Measurements from ENCODE around the gene TNFRSF19.

TNFRSF19 gene

GRCh38 chr13:23608701-23609413 is 38.6 kb downstream of the TNFRSF19 start:
- DNase-seq, result peak; percentile 11

GRCh38 chr13:23609414-23609760 is 39.2 kb downstream of the TNFRSF19 start:
- DNase-seq, result no peak

- DNase-seq, result no peak
These were observed 39.8 kb downstream of the TNFRSF19 start for GRCh38 chr13:23609874-23610576.

- DNase-seq, result no peak
These were observed 40.8 kb downstream of the TNFRSF19 start for GRCh38 chr13:23610966-23611491.

- DNase-seq, result no peak
These were observed 42.0 kb downstream of the TNFRSF19 start for GRCh38 chr13:23612182-23612581.

GRCh38 chr13:23612731-23613130 is 42.5 kb downstream of the TNFRSF19 start:
- no peak for DNase-seq

GRCh38 chr13:23613596-23613995 is 43.4 kb downstream of the TNFRSF19 start:
- no peak for DNase-seq

- no peak for DNase-seq
These were observed 45.3 kb downstream of the TNFRSF19 start for GRCh38 chr13:23615395-23616081.

GRCh38 chr13:23616228-23616627 is 46.0 kb downstream of the TNFRSF19 start:
- DNase-seq, result no peak

GRCh38 chr13:23617551-23618024 is 47.4 kb downstream of the TNFRSF19 start:
- no peak for DNase-seq

GRCh38 chr13:23618341-23618740 is 48.1 kb downstream of the TNFRSF19 start:
- no peak for DNase-seq

GRCh38 chr13:23619068-23619855 is 49.0 kb downstream of the TNFRSF19 start:
- DNase-seq, result no peak

GRCh38 chr13:23620211-23620610 is 50.0 kb downstream of the TNFRSF19 start:
- DNase-seq, result no peak

GRCh38 chr13:23620613-23621315 is 50.6 kb downstream of the TNFRSF19 start:
- no peak for DNase-seq

GRCh38 chr13:23621316-23621645 is 51.1 kb downstream of the TNFRSF19 start:
- DNase-seq, result no peak

- no peak for DNase-seq
These were observed 52.8 kb downstream of the TNFRSF19 start for GRCh38 chr13:23622985-23623384.

GRCh38 chr13:23623394-23623793 is 53.2 kb downstream of the TNFRSF19 start:
- DNase-seq, result no peak

GRCh38 chr13:23626700-23627099 is 56.5 kb downstream of the TNFRSF19 start:
- no peak for DNase-seq

- no peak for DNase-seq
These were observed 57.2 kb downstream of the TNFRSF19 start for GRCh38 chr13:23627410-23627809.

GRCh38 chr13:23628250-23628649 is 58.0 kb downstream of the TNFRSF19 start:
- no peak for DNase-seq

GRCh38 chr13:23628765-23629565 is 58.8 kb downstream of the TNFRSF19 start:
- no peak for DNase-seq
